GM18870 (cell line): ENCODE data around the gene HLCS.

ENCODE experiments used
- ATAC-seq: cut with Tn5 transposase; IDR thresholded peaks from one replicate; pipeline ENCODE4 v1.9.1; 2021; ENCODE audit warnings: moderate library complexity; ENCODE audit not compliant: unreplicated experiment

HLCS gene

GRCh38 chr21:36728371-36729111 lies 237.9 kb downstream of the HLCS start:
- no peak for ATAC-seq

DNA sequence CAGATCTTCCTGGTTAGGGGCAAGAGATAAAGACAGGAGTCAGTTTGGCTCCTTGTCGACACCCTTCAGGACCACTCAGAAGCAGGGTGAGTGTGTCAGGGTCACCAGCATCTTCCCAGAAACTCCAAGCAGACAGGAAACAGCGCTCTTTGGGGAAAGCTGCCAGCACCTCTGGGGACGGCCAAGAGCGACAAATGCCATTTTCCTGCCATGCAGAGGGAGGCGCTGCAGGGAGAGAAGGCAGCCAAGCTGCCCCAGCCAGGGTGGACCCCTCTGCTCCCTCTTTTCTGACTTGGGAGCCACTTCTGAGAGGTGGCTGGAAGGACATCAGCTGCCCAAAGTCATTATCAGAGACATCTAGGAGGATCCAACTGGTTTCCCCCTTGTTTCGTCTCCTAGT lies 238.6 kb downstream of the HLCS start:
- ATAC-seq: no peak

GRCh38 chr21:36725793-36726386 lies 240.6 kb downstream of the HLCS start:
- no peak for ATAC-seq

GRCh38 chr21:36724660-36725059 lies 241.8 kb downstream of the HLCS start:
- no peak for ATAC-seq

DNA sequence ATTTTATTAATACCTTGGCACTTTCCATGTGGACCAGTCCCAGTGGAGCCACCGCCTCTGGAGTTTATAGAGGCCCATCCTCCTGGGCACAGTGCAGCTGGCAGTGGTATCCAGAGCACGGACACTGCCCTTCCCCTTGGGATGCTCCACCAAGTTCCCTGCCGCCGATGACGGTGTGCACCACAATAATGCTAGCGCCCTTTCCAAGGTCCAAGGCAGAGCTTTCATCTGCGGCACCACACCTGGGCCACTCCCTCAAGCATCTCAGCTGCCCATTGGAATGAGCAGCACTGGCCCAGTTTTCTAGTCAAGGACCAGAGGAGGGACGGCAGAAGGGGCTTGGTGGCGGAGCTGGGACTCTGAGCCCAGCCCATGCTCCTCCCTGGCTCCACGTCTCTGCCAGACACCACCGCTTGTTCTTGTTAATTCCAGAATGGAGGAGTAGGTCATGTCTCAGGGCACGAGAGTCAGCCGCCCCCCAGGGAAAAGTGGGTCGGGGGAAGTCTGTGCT lies 243.0 kb downstream of the HLCS start:
- ATAC-seq: no peak

DNA sequence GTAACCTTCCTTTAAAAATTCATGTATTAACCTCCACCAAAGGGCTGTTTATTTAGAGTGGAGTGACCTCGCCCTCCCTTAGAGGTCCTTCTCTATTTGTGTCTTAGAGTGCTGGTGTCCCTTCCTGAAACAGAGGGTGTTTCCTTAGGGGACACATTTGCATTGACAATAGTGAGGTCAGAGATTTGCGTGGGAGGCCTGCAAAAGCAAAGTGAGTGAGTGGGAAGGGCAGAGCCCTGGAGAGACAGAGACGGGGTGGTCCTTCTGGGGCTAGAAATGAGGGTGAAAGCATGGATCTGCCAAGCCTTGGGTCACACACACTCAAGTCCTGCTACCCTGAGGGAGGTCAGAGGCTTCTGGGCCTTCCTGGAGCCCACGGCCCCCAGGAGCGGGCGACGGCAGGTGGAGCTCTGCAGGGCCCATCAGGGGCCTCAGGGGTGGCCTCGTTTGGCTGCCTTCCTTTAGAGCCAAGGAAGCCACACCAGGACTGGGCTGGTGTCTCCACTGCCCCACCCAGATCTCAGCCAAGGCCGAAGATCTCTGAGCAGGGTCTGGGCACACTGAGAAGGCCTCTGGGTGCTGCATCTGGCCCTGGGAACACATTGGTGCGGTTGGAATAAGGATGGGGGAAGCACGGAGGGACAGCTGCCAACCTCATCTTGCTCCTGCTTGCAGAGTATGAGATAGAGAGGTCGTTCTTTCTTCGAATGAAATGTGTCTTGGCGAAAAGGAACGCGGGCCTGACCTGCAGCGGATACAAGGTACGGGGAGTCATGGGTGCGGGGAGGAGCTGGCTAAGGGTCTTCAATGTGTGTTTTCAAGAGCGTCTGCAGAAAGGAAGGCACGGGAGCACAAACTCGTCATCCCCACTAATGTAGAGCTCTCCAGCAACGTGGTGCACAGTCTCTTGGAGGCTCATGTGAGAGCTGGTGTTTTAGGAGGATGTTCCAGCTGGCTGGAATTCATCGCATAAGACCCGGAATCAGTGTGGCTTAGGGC lies 243.8 kb downstream of the HLCS start:
- no peak for ATAC-seq

DNA sequence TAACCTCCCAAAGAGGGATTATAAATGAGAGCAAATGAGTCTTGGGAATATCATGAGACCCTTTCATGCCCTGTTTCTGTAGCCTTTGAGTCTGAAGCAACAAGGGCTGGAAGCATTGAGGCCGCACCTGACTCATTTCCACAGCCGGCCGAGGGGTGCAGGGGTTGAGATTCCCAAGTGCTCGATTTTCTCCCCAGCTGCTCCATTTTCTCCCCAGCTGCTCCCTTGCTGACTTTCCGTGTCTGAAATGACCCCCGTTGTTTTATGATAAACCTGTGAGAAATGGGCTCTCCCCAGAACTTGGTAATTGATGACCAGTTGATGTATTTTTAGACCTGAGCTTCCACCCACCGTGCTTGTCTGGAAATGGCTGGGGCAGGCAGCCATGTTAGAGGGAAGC lies 244.7 kb downstream of the HLCS start:
- no peak for ATAC-seq

- no peak for ATAC-seq
Measured at GRCh38 chr21:36719614-36720013, 246.9 kb downstream of the HLCS start.

DNA sequence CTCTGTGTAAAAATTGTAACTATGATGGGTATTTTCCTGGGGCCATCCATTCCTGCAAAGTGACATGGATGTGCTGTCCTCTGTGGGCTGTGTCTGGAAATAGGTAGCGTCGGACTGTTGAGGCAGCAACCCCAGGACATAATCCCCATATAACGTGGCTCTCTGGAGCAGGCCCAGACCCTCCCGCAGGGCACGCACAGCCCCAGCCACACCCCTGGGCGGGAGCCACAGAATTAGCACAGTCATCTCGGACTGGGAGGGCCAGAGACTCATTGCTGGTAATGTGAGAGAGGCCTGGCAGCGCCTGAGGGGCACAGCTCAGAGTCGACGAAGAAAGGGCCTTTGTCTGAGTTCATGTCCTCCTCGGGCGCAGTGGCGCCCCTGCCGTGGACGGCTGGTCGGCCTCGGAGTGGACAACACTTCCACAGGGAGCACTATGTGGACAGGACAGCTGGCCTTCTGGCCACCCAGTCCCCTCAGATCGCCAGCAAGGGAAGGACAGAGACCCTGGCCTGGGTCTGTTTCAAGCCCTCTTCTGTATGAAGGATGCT lies 247.4 kb downstream of the HLCS start:
- ATAC-seq: no peak

- no peak for ATAC-seq
Measured at GRCh38 chr21:36717976-36718375, 248.5 kb downstream of the HLCS start.

GRCh38 chr21:36716836-36717235 lies 249.6 kb downstream of the HLCS start:
- ATAC-seq: no peak

DNA sequence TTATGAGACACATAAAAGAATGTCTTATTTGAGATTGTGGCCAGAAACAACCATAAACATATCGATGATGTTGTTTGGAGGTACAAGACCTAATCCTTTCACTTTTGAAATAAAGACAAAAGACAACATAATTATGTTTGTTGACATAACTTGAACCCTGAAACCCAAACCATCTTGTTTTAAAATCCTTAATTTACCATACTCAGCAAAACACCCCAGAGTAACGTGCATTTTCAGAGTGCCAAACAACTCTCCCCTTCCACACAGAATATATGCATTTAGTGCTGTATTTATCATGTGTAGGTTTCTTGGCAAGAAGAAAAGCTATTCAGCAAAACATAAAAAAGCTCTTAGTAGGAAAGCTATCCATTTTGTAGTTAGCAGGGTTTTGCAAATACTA lies 250.1 kb downstream of the HLCS start:
- no peak for ATAC-seq

DNA sequence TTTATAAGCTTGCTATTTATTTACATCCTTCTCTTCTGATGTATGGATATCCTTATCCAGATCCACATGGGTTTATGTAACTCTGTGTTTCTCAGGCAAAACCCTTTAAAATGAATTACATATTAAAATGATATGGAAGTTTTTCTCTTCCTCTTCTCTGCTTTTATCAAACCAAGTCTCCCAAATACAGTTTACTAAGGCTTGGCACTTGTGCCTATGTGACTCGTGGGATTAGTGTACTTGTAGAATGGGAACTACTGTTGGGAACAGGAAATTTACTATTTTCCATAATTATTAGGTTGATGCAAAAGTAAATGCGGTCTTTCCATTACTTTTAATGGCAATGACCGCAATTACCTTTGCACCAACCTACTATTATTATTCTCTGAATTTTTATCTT lies 252.7 kb downstream of the HLCS start:
- no peak for ATAC-seq

DNA sequence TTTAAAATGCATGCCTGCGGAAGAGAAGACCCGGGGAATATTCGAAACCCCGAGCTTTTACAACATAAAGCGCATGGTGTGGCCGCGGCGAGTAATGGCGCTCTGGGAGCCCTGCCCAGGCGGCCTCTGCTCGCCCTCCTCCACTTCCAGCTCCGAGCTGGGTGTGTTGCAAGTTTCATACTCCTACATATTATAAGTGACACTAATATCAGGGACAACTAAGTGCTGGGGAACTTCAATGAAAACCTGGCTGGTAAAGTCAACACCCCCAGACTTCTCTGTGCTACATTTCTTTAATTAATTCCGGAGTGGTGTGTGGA lies 255.8 kb downstream of the HLCS start:
- ATAC-seq: no peak

- no peak for ATAC-seq
Measured at GRCh38 chr21:36709868-36710728, 256.4 kb downstream of the HLCS start.

GRCh38 chr21:36709030-36709867 lies 257.2 kb downstream of the HLCS start:
- ATAC-seq: no peak

GRCh38 chr21:36708286-36709029 lies 258.0 kb downstream of the HLCS start:
- ATAC-seq: no peak

- ATAC-seq: no peak
Measured at GRCh38 chr21:36707763-36708285, 258.6 kb downstream of the HLCS start.
